H9 (cell line): ENCODE measurements around the gene UBE2G1. TPM values are rescaled to one million over a fixed set of nuclear protein-coding genes. Genes with fewer than 3 reads are reported as not detected.

Source experiments
- DNase-seq: peaks from one replicate; pipeline ENCODE4 v3.0.0-alpha.2; 2017
- H2AFZ ChIP-seq: one replicate; pipeline ENCODE4 v1.6.1; 2013; ENCODE audit warnings: mild to moderate bottlenecking, low read length, control low read depth, moderate library complexity
- H2AK5ac ChIP-seq: 2 replicates; pipeline ENCODE4 v1.6.1; 2013; ENCODE audit warnings: low read length, control low read depth, mixed read lengths; ENCODE audit not compliant: insufficient read length
- H2BK120ac ChIP-seq: one replicate; pipeline ENCODE4 v1.6.1; 2013; ENCODE audit warnings: low read depth, mild to moderate bottlenecking, low read length, control low read depth, inconsistent platforms; ENCODE audit not compliant: poor library complexity, severe bottlenecking
- H2BK12ac ChIP-seq: 2 replicates; pipeline ENCODE4 v1.6.1; 2013; ENCODE audit warnings: low read length, control low read depth, mixed read lengths, low read depth; ENCODE audit not compliant: insufficient read length
- H2BK15ac ChIP-seq: 2 replicates; pipeline ENCODE4 v1.6.1; 2013; ENCODE audit warnings: low read depth, low read length, control low read depth
- H2BK20ac ChIP-seq: one replicate; pipeline ENCODE4 v1.6.1; 2013; ENCODE audit warnings: low read depth, mild to moderate bottlenecking, low read length, control low read depth, inconsistent platforms; ENCODE audit not compliant: poor library complexity, severe bottlenecking
- H2BK5ac ChIP-seq: 2 replicates; pipeline ENCODE4 v1.6.1; 2013; ENCODE audit warnings: low read length, control low read depth, mixed read lengths; ENCODE audit not compliant: insufficient read length
- H3K14ac ChIP-seq: 2 replicates; pipeline ENCODE4 v1.6.1; 2013; ENCODE audit warnings: low read length, control low read depth; ENCODE audit not compliant: insufficient read depth
- H3K18ac ChIP-seq: 2 replicates; pipeline ENCODE4 v1.6.1; 2013; ENCODE audit warnings: low read depth, mild to moderate bottlenecking, mixed read lengths, low read length, control low read depth; ENCODE audit not compliant: insufficient read length
- H3K23ac ChIP-seq: 2 replicates; pipeline ENCODE4 v1.6.1; 2013; ENCODE audit warnings: low read length, control low read depth, mixed read lengths, low read depth; ENCODE audit not compliant: insufficient read length
- H3K23me2 ChIP-seq: 2 replicates; pipeline ENCODE4 v1.6.1; 2013; ENCODE audit warnings: low read depth, mild to moderate bottlenecking, mixed read lengths, low read length, control low read depth; ENCODE audit not compliant: insufficient read length, poor library complexity, severe bottlenecking
- H3K27ac ChIP-seq: 2 replicates; pipeline ENCODE4 v1.5.1; 2013; ENCODE audit warnings: low read length, control low read depth, mixed read lengths, low read depth; ENCODE audit not compliant: insufficient read length
- H3K27me3 ChIP-seq: 2 replicates; pipeline ENCODE4 v1.6.1; 2013; ENCODE audit warnings: low read length, control low read depth, inconsistent platforms; ENCODE audit not compliant: insufficient read depth
- H3K4ac ChIP-seq: 2 replicates; pipeline ENCODE4 v1.6.1; 2013; ENCODE audit warnings: low read depth, mild to moderate bottlenecking, control low read depth, inconsistent platforms, low read length, moderate library complexity
- H3K4me1 ChIP-seq: 2 replicates; pipeline ENCODE4 v1.6.1; 2013; ENCODE audit warnings: low read length, control low read depth, inconsistent platforms; ENCODE audit not compliant: insufficient read depth
- H3K4me2 ChIP-seq: 2 replicates; pipeline ENCODE4 v1.6.1; 2013; ENCODE audit warnings: low read length, control low read depth, mixed read lengths; ENCODE audit not compliant: insufficient read length, insufficient read depth
- H3K56ac ChIP-seq: 2 replicates; pipeline ENCODE4 v1.6.1; 2013; ENCODE audit warnings: low read depth, mild to moderate bottlenecking, mixed read lengths, low read length, control low read depth; ENCODE audit not compliant: insufficient read length
- H3K79me1 ChIP-seq: 2 replicates; pipeline ENCODE4 v1.6.1; 2013; ENCODE audit warnings: low read depth, mild to moderate bottlenecking, moderate library complexity, low read length, control low read depth, inconsistent platforms; ENCODE audit not compliant: insufficient read depth, poor library complexity, severe bottlenecking
- H3K79me2 ChIP-seq: 2 replicates; pipeline ENCODE4 v1.6.1; 2013; ENCODE audit warnings: low read length, control low read depth, inconsistent platforms; ENCODE audit not compliant: insufficient read depth
- H3K9ac ChIP-seq: 2 replicates; pipeline ENCODE4 v1.6.1; 2013; ENCODE audit warnings: low read length, control low read depth, mixed read lengths; ENCODE audit not compliant: insufficient read length; ENCODE audit errors: extremely low read depth
- H3K9me3 ChIP-seq: one replicate; pipeline ENCODE4 v1.6.1; 2013; ENCODE audit warnings: low read depth, low read length, inconsistent platforms; ENCODE audit not compliant: control insufficient read depth
- H3T11ph ChIP-seq: one replicate; pipeline ENCODE4 v1.6.1; 2013; ENCODE audit warnings: mild to moderate bottlenecking, low read length, control low read depth, inconsistent platforms
- H4K20me1 ChIP-seq: one replicate; pipeline ENCODE4 v1.6.1; 2013; ENCODE audit not compliant: control insufficient read depth, insufficient read length, insufficient read depth
- H4K5ac ChIP-seq: 2 replicates; pipeline ENCODE4 v1.6.1; 2013; ENCODE audit warnings: low read depth, mild to moderate bottlenecking, mixed read lengths, low read length, control low read depth; ENCODE audit not compliant: insufficient read length
- H4K8ac ChIP-seq: replicated peaks from 2 replicates; pipeline ENCODE4 v1.6.1; 2013; ENCODE audit warnings: low read length, control low read depth, mixed read lengths, low read depth; ENCODE audit not compliant: insufficient read length
- H4K91ac ChIP-seq: 2 replicates; pipeline ENCODE4 v1.6.1; 2013; ENCODE audit warnings: low read depth, mild to moderate bottlenecking, moderate library complexity, mixed read lengths, low read length, control low read depth; ENCODE audit not compliant: insufficient read length
- H3K27ac Mint-ChIP-seq, 3 experiments: 2 replicates in 2 of 3; 3 replicates in 1 of 3; pipeline ENCODE4 v1.8.0; 2020 to 2021; ENCODE audit warnings: mixed read lengths in 3 of 3, mild to moderate bottlenecking in 1 of 3, moderate library complexity in 1 of 3
- H3K27me3 Mint-ChIP-seq: 2 replicates; pipeline ENCODE4 v1.8.0; 2021; ENCODE audit warnings: low read depth, mild to moderate bottlenecking, moderate library complexity, mixed read lengths
- H3K36me3 Mint-ChIP-seq, 3 experiments: 2 replicates in 2 of 3; 3 replicates in 1 of 3; pipeline ENCODE4 v1.8.0; 2020 to 2021; ENCODE audit warnings: low read depth in 3 of 3, mixed read lengths in 3 of 3; ENCODE audit not compliant: insufficient read depth in 1 of 3
- H3K4me1 Mint-ChIP-seq, 2 experiments: 2 replicates each; pipeline ENCODE4 v1.8.0; 2020; ENCODE audit warnings: mixed read lengths in 2 of 2
- H3K4me3 Mint-ChIP-seq, 2 experiments: 2 replicates in 1 of 2; 3 replicates in 1 of 2; pipeline ENCODE4 v1.8.0; 2020 to 2021; ENCODE audit warnings: mild to moderate bottlenecking in 2 of 2, mixed read lengths in 2 of 2, moderate library complexity in 1 of 2
- H3K9me3 Mint-ChIP-seq, 2 experiments: 2 replicates in 1 of 2; 3 replicates in 1 of 2; pipeline ENCODE4 v1.8.0; 2020; ENCODE audit warnings: mild to moderate bottlenecking in 2 of 2, mixed read lengths in 2 of 2, moderate library complexity in 1 of 2
- WGBS: extraction: QIAGEN DNeasy Blood & Tissue Kit; methylation state at CpG from one replicate; pipeline ENCODE4 v1.1.7; 2013; ENCODE audit warnings: missing lambda C conversion rate, low lambda C conversion rate, mixed read lengths; ENCODE audit not compliant: insufficient read length; ENCODE audit errors: extremely low coverage; 5-methylcytosine and 5-hydroxymethylcytosine counted together
- total RNA-seq: library from RNA; stranded (reverse); gene quantifications from 2 replicates; pipeline ENCODE4 v1.2.1, GENCODE V29; 2021
- TF ChIP-seq, protein P1 (sequence below): fragments of 200-600 bp; sonication (generic); conservative IDR thresholded peaks from 3 replicates; pipeline ENCODE4 v1.8.0; 2021; ENCODE audit warnings: antibody characterized with exemption, mild to moderate bottlenecking

The UBE2G1 gene
- total RNA-seq, 1 experiment from 2014 or later, result 188 TPM

DNA sequence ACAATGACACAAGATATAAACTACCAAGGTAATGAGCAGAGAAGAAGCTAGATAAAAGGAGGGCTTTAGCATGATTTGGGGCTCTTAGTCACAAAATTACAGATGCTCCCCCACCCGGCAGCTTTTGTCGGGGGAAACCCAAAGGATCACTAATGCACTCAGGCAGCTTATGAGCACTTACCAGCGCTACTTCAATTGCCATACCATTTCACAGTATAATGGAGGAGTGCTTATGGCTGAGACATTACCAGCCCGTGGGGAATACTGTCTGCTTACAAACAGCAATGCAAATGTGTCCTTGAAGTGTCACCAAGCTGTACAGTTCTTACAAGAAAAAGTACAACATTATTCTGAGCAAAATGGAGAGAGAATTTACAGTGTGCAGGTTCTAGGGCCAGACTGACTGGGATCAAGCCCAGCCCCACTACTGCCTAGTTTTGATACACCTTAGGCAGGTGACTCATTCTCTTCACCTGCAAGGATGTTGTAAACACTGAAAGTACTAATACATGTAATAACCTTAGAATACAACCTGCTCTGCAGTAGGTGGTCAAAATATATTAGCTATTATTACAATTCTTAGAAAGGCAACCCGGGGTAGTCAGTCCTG lies 119.0 kb downstream of the UBE2G1 start:
- Mint-ChIP-seq H3K9me3 (no peaks in the 10 kb centered on the region), H3K27ac (no peak overlapping the region), H3K4me1 (peaks cover 20 to 23% of the 10 kb centered on the region in 2 experiments), H3K4me3 (no peak overlapping the region), H3K36me3 (peaks cover 0 to 5% (median 4%) of the 10 kb centered on the region in 3 experiments; a peak in 2 of 7 replicates), H3K27me3 (no peaks in the 10 kb centered on the region)
- no peaks in the 10 kb centered on the region for H3K23me2 ChIP-seq
- H3K4me1 ChIP-seq, result peaks cover 5% of the 10 kb centered on the region; the same call in 1 of the 2 replicates
- WGBS, result no CpG with 5 or more reads among the region's 5 CpGs
- H3K4ac ChIP-seq, result no peak overlapping the region
- TF ChIP-seq, protein P1, sequence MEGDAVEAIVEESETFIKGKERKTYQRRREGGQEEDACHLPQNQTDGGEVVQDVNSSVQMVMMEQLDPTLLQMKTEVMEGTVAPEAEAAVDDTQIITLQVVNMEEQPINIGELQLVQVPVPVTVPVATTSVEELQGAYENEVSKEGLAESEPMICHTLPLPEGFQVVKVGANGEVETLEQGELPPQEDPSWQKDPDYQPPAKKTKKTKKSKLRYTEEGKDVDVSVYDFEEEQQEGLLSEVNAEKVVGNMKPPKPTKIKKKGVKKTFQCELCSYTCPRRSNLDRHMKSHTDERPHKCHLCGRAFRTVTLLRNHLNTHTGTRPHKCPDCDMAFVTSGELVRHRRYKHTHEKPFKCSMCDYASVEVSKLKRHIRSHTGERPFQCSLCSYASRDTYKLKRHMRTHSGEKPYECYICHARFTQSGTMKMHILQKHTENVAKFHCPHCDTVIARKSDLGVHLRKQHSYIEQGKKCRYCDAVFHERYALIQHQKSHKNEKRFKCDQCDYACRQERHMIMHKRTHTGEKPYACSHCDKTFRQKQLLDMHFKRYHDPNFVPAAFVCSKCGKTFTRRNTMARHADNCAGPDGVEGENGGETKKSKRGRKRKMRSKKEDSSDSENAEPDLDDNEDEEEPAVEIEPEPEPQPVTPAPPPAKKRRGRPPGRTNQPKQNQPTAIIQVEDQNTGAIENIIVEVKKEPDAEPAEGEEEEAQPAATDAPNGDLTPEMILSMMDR, result no peak
- H3K27ac ChIP-seq, result no peak overlapping the region
- no peak overlapping the region for H3K14ac ChIP-seq
- no peak overlapping the region for H3K23ac ChIP-seq
- H3K79me1 ChIP-seq, result peaks cover 13% of the 10 kb centered on the region
- H3K27me3 ChIP-seq, result no peaks in the 10 kb centered on the region
- H2BK15ac ChIP-seq, result no peak overlapping the region
- no peak overlapping the region for H2BK120ac ChIP-seq
- no peak overlapping the region for H3K9ac ChIP-seq
- no peak overlapping the region for H4K8ac ChIP-seq
- no peaks in the 10 kb centered on the region for H3K9me3 ChIP-seq
- H2BK20ac ChIP-seq, result no peak overlapping the region
- peaks cover 13% of the 10 kb centered on the region; the same call in 1 of the 2 replicates for H3K79me2 ChIP-seq
- H2AFZ ChIP-seq, result no peak overlapping the region
- peaks cover 4% of the 10 kb centered on the region for H4K20me1 ChIP-seq
- DNase-seq, result no peak
- H2BK5ac ChIP-seq, result no peak overlapping the region
- no peak overlapping the region for H4K5ac ChIP-seq
- no peak overlapping the region for H2AK5ac ChIP-seq
- H3K18ac ChIP-seq, result no peak overlapping the region
- H3K56ac ChIP-seq, result no peak overlapping the region
- H2BK12ac ChIP-seq, result no peak overlapping the region
- no peak overlapping the region for H3K4me2 ChIP-seq
- H4K91ac ChIP-seq, result no peak overlapping the region
- H3T11ph ChIP-seq, result no peak overlapping the region
